HG03460 (cell line): ENCODE measurements around the gene ACKR4.
"Not testable (repeated sequence)": the region's sequence is repeated elsewhere in the genome, so short reads cannot be mapped to it uniquely, and the experiment has no call there.

Experiments
- ATAC-seq: cut with Tn5 transposase; IDR thresholded peaks from one replicate; pipeline ENCODE4 v1.9.1; 2021; ENCODE audit not compliant: unreplicated experiment

Gene ACKR4

DNA sequence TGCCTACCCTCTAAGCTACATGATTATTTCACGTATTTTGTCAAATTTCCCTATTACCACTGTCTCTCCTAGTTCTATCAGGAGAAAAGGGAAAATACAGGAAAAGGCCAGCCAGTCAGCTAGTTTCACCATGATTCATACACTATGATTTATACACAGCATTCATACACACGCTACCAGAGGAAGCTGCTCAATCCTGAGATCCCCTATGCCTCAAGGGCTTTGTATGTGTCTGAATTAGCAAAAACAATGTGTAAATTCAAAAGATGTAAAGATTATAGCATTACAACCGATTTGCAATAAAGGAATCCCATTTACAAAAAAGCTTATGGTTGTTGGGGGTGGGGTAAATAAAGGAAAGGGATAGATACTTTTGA, 3.1 kb upstream of the ACKR4 start:
- no peak for ATAC-seq

DNA sequence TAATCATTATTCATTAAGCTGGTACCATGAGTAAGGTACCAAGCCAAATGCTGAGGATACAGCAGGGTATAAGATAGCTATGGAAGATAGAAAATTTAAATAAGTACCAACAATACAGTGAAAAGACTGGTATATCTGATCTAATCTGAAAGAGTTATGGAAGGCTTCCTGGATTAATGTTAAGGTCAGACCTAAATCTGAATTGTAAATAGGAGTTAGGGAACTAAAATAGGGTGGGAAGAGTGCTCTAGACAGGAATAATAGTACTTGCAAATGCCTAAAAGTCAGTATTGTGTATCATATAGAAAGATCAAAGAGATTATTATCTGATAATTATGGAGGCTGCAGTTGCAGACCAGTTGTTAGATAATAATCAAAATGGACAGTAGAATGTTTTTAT, 2.6 kb upstream of the ACKR4 start:
- no peak for ATAC-seq

DNA sequence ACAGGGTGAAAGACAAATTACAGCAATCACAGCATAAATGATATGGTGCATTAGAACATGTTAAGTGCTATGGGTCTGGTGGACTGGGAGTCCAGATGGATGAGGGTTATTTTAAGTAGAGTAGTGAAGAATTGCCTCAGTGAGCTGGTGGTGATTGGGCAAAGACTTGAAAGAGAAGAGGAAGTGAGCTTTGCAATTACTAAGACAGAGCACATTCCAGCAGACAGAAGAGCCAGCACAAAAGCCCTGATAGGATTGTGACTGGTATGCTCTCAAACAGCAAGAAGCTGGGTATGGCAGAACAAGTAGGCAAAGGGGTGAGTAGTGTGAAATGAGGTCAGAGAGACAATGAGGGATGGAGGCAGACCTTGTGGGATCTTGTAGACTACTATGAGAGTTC, 2.1 kb upstream of the ACKR4 start:
- no peak for ATAC-seq

DNA sequence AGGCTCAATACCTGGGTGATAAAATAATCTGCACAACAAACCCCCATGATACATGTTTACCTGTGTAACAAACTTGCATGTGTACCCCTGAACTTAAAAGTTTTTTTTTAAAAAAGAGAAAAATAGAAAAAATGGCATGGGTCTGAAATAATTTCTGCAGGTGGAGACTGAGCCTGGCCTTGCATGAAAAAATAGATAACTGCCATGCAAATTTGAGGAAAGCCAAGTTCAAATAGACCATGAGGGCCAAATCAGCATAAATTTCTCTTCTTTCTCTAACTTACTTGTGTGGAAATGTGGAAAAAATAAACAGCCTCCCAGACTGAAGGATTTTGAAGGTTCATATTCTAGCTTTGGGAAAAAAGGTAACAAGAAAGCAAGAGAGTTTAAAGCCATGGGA, 744 bp upstream of the ACKR4 start:
- no peak for ATAC-seq

DNA sequence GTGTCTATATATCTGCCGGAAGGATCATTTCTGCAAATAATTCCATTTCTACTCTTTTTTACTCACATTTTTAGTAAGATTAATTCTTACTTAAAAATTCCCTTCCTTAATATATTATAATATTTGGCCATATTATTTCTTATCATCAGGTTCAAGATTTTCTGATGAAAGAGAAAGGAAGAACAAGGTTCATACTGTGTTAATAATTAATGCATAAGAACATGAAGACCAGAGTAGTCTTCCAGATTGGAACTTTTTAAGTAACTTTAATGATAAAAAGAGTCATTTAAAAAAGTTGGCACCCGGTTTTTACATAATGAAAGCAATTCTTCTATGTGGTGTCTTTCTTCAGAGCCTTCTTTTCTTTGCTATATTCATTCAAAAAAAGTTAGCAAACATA, 590 bp downstream of the ACKR4 start:
- no peak for ATAC-seq

DNA sequence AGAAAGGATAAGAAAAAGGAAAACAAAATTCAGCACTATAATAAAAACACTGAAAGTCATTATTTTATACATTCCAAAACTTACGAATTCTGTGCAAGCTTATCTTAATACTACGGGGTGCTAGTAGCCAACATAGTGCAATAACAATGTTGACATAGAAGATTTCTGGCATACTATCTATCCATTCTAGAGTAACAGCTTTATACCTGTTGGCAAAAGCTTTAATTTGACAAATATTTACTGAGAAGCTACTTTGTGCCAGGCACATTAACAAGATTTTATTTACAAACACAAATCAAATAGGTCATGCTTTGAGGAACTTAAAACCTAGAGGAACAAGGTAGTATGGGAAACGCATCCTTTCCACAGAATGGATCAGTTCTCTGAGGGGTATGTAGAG, 1.1 kb downstream of the ACKR4 start:
- no peak for ATAC-seq

DNA sequence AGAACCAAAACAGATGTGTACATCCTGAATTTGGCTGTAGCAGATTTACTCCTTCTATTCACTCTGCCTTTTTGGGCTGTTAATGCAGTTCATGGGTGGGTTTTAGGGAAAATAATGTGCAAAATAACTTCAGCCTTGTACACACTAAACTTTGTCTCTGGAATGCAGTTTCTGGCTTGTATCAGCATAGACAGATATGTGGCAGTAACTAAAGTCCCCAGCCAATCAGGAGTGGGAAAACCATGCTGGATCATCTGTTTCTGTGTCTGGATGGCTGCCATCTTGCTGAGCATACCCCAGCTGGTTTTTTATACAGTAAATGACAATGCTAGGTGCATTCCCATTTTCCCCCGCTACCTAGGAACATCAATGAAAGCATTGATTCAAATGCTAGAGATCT, 3.5 kb downstream of the ACKR4 start:
- not testable (repeated sequence) for ATAC-seq

DNA sequence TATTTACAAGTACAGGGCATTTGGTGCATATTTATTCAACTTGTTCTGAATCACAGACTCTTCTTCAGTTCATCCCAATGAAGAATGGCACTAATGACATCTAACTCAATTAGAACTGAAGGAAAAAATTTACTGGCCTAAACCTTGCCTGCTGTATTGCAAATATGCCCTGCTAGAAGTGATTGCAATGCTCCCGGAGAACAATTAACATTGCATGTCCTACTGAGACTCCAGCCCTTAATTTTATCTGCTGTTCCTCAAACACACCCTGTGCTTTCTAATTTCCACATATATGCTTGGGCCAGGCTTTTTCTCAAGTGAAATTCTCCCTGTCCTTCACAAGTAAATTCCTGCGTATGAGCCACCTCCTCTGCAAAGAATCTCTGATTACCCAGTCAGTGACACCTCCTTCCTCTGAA, 8.3 kb downstream of the ACKR4 start:
- ATAC-seq: no peak

DNA sequence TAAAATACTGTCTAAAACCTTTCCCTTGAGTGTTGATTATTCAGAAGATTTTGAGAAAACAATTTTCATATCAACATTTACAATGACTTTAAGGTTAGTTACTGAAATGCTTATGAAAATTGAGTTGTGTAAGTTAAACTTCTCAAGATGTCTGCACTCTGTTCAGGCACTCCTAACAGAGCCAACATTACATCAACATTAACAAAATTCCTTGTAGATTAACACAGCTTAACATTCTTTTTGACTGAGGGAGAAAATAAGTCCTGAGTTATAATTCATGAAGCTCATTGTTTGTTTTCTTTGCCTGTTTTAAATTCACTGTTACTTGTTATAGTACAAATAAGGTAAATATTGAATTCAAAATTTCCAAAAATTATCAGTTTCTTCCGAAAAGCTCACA, 9.0 kb downstream of the ACKR4 start:
- ATAC-seq: no peak

DNA sequence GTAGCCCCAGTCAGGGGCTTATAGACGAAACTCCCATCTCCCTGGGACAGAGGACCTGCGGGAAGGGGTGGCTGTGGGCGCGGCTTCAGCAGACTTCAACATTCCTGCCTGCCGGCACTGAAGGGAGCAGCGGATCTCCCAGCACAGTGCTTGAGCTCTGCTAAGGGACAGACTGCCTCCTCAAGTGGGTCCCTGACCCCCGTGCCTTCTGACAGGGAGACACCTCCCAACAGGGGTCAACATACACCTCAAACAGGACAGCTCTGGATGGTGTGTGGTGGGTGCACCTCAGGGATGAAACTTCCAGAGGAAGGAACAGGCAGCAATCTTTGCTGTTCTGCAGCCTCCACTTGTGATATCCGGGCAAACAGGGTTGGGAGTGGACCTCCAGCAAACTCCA, 9.6 kb downstream of the ACKR4 start:
- not testable (repeated sequence) for ATAC-seq

DNA sequence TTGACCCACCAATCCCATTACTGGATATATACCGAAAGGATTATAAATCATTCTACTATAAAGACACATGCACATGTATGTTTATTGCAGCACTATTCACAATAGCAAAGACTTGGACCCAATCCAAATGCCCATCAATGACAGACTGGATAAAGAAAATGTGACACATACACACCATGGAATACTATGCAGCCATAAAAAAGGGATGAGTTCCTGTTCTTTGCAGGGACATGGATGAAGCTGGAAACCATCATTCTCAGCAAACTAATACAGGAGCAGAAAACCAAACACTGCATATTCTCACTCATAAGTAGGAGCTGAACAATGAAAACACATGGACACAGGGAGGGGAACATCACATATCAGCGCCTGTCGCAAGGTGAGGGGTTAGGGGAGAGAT, 18.2 kb downstream of the ACKR4 start:
- ATAC-seq: not testable (repeated sequence)

DNA sequence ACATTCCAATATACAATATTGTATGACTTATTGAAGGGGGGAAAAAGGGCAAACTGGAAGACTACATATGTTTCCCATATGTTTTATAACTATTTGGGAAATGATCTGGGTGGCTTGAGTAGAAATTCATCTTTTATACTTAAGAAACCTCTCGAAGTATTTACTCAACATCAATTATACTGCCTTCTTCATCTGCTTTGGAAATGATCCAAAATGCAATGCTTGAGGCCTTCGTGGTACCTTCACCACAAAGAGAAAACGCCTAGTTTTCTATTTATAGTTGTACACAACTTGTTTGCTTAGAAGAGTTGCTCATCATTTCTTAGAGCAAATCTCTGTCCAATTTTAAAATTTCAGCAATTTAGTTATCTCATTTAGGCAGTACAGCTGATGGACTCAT, 18.8 kb downstream of the ACKR4 start:
- no peak for ATAC-seq

DNA sequence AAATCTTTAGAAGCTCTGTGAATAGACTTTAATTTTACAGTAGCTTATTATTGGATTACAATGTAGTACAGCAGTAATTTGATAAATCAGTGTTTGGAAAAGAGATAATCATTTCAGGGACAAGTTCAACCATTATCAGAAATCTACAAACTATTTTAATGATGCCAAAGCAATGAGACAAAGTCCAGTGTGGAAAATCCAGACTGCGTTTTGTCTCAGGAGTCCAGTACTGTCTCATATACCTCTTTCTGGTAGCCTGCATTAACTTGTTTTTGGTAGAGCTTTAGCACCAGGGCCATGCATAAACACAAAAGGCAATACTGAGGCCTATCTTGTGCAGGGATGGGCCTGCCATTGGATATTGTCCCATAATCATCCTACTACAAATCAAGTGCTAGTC, 19.7 kb downstream of the ACKR4 start:
- ATAC-seq: no peak

DNA sequence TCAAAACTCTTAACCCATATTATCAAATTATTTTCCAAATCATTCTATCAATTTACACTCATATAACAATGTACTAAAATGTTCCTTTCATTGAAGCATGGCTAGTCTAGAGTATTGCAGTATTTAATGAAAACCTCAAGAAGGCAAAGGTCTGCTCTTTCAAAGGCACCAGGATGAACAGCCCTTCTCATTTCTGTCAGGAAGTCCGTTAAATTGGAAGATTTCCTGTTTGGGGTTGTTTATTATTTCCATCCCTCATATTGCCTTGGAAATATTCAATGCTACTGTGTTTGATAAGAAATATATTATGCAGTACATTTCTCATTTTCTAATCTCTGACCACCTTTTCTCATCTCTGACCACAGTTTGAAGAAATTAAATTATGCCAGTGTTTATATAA, 25.1 kb downstream of the ACKR4 start:
- ATAC-seq: no peak

DNA sequence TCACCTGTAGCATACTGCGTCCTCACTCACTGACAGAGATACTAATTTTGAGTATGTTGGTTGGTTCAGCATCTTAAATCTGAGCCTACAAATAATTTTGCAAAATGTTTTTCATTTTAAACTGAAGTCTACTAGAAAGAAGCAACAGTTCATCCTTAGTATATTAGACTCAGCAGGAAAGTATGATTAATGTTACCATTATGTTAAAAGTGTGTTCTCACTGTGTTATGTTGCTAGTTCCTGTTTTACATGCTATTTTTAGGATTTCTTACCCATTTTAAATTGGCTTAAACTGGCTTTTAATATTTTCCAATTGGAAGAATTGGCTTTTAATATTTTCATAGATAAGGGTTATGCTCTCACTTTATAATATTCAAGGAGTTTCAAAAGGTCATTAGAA, 25.7 kb downstream of the ACKR4 start:
- no peak for ATAC-seq

DNA sequence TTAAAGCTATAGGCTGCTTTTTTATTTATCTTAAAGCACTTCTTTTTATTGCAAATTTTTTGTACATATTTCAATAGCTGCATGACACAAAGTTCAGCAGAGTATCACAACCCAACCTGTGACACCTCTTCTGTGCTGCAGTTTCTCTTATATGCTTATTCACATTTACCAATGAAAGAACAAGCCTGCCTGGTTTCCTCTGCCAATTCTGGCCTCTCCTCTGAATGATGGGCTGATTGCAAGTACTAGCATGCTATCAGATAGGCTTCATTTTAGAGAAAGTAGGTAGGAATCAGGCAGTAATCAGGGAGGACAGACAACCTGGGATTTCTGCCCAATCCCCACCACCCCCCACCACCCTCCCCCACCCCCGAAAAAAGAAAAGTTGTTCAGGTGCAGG, 26.6 kb downstream of the ACKR4 start:
- ATAC-seq: no peak

DNA sequence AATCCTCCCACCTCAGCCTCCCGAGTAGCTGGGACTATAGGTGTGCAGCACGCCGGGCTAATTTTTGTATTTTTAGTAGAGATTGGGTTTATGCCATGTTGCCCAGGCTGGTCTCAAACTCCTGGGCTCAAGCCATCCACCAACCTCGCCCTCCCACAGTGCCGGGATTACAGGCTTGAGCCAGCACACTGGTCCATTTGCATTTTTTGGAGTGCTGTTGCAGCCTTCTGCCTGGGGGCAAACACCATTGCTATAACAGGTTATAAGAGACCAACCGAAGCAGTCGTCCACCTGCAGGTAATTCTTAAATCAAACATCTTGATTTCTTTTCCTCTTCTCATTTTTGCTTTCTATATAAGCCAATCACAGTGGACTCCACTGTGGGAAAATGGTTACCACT, 27.7 kb downstream of the ACKR4 start:
- no peak for ATAC-seq

DNA sequence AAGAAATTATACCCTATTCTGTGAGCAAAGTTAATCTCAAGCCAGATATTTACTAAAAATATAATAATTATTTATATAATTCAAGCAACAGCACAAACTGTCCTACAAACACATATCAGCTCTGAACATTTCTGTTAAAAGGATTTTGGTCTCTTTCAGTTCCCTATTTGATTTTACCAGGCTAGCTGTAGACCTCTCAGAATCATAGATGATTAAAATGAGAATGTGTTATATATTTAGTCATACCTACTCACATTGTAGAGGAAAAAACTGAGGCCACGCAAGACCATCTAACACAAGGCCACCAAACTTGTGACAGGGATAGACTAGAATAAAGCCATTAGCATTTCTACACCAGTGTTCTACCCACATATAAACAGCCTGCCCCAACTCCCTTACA, 28.5 kb downstream of the ACKR4 start:
- peak; percentile 83 for ATAC-seq

DNA sequence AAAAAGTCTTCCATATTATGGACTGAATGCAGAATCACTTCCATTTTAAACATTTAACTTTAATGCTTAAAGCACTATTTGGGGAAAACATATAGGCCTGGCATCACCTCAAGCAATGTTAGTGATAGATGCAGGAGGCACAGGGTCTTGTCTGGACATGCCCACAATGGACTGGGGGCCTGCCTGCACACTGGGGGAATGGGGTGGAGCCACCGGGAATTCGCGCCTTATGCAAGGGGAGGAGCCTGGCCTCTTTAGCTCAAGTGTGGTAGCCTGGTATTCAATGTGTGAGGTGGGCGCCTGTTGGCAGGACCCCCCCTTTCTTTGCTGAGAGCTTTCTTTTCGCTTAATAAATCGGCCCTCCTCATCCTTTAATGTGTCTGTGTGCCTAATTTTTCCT, 29.9 kb downstream of the ACKR4 start:
- no peak for ATAC-seq

DNA sequence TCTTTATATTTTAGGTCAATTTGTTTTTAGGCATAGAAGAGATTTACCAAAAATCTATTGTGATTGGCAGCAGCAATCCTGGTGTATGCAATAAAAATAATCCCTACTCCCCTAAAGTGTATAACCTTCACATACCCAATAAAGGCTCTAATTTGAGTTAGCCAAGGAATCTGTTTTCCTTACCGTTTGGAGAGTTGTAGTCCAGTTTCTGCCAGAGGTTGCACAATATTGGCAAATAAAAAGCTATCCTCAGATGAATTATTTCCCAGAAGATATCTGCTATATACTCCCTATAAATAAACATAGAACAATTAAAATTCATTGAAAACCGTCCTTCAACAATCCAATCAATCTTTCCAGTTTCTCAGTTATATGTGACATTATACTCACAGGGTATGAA, 31.1 kb downstream of the ACKR4 start:
- ATAC-seq: no peak

DNA sequence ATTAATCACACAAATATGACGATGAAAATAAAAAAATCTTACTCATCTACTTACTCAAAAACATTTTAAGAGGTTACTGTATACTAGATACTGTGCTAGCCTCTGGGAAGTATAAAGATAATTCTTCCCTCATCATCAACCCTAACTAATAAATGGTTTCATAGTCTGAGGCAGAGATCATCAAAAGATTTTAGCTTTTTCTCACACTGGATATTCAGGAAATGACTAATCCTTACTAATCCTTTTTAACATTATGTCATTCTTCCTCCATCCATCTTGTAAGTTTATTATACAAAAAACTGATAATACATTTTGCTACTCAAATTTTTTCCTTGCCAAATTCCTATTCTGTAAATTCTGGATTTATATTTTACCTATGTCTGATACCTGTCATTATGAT, 32.9 kb downstream of the ACKR4 start:
- ATAC-seq: no peak

DNA sequence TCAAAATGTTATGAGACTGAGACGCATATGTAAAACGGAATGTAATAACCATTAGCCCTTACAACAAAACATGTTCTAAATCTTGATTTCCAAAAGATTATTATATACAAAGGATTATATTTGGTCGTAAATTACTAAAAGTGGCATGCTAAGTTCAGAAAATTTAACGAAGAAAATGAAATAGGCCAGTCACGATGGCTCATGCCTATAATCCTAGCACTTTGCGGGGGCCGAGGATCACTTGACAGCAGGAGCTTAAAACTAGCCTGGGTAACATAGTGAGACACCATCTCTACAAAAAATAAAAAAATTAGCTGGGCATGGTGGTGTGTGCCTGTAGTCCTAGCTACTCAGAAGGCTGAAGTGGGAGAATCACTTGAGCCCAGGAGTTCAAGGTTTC, 33.5 kb downstream of the ACKR4 start:
- ATAC-seq: no peak

DNA sequence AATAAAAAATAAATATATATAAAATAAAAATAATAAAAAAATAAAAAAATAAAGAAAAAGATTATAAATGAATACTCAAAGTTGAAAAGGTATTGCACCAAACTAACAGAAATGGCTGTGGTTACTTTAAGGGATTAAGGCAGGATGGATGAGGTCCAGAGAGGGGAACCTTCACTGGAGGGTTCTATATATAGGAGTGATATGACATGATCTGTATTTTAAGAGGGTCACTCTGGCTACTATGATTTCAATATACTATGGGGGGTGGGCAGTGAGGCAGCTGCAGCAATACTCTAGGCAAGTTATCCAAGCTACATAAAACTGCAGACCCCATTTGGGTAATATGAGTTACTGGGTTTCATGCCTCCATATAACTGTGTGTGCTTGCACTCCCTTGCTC, 38.0 kb downstream of the ACKR4 start:
- ATAC-seq: no peak

DNA sequence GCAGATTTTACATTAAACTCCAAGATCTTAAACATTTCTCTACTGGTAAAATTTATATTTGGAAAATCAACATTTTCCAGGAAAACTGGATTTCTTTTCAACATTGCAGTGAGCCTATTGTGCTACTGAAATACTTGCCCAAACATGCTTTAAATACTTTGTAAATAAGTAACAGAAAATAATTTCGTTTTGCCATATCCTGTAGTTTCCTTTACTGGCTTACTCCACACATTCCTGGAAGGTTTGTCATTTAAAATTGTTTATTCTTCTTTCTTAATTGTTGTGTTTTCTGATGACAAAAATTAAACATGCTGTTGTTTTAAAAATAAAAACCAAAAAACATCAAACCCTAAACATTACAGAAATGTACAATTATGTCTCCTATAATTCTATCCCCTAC, 40.5 kb downstream of the ACKR4 start:
- ATAC-seq: no peak
